A549 (cell line): ENCODE data around the gene LGALS7. TPM values are rescaled to one million over a fixed set of nuclear protein-coding genes. Genes with fewer than 3 reads are reported as not detected.
A peak's percentile ranks its signal among the peaks of the same experiment; 100 is the strongest.
"Not testable (repeated sequence)": the region's sequence is repeated elsewhere in the genome, so short reads cannot be mapped to it uniquely, and the experiment has no call there.

Experiments used
- ATAC-seq, 2 experiments: fragments of 200-7000 bp in 1 of 2; fragments of >200 bp in 1 of 2; cut with Nextera tagmentation in 1 of 2; cut with Tn5 transposase in 1 of 2; 3 replicates each; pipeline versions ENCODE4 v1.8.0 to v1.9.1; 2018 to 2020; ENCODE audit warnings: mild to moderate bottlenecking in 1 of 2, moderate library complexity in 1 of 2
- CTCF ChIA-PET: fragments of 300-600 bp; sonication (Branson Sonifier 250); formaldehyde crosslinking; extraction: SDS; loops from one replicate; lab custom pipeline; 2021; ENCODE audit warnings: antibody characterized with exemption, inconsistent platforms; lab: Yijun Ruan, JAX
- POLR2A ChIA-PET: fragments of 350-600 bp; formaldehyde crosslinking; extraction: SDS; loops from one replicate; lab custom pipeline; 2021; ENCODE audit warnings: antibody characterized with exemption, inconsistent platforms; lab: Yijun Ruan, JAX
- DNase-seq, 2 experiments: peaks; one replicate each; pipeline versions ENCODE4 v3.0.0 to v3.0.0-alpha.2; 2011 to 2016; ENCODE audit warnings: low read depth in 1 of 2, low spot score in 1 of 2
- FAIRE-seq: peaks from 2 replicates; lab custom pipeline; 2011; peaks lifted over from hg19 to GRCh38; lab: Jason Lieb, UNC
- H3K27ac ChIP-seq, 2 experiments: fragments of >200 bp; sonication (Bioruptor Twin); formaldehyde crosslinking; 3 replicates each; pipeline ENCODE4 v1.5.1; 2016 to 2017
- H3K4me1 ChIP-seq: fragments of >200 bp; sonication (Bioruptor Twin); formaldehyde crosslinking; 3 replicates; pipeline ENCODE4 v1.6.1; 2016
- H3K4me2 ChIP-seq: fragments of >200 bp; sonication (Bioruptor Twin); formaldehyde crosslinking; 3 replicates; pipeline ENCODE4 v1.6.1; 2016
- H3K4me3 ChIP-seq: fragments of >200 bp; sonication (Bioruptor Twin); formaldehyde crosslinking; 3 replicates; pipeline ENCODE4 v1.5.1; 2016
- H3K9me3 ChIP-seq: fragments of >200 bp; sonication (Bioruptor Twin); formaldehyde crosslinking; 3 replicates; pipeline ENCODE4 v1.6.1; 2016
- ATOH8 ChIP-seq: fragments of 250-450 bp; sonication (Bioruptor Pico); IDR thresholded peaks from 2 replicates; pipeline ENCODE4 v1.5.0; 2020; ENCODE audit warnings: low read depth, mild to moderate bottlenecking, moderate library complexity
- CTCF ChIP-seq: fragments of >200 bp; sonication (Bioruptor Twin); formaldehyde crosslinking; IDR thresholded peaks from 3 replicates; pipeline ENCODE4 v1.5.1; 2016
- EHMT2 ChIP-seq: fragments of 200-600 bp; sonication (generic); IDR thresholded peaks from 2 replicates; pipeline ENCODE4 v1.6.1; 2016; ENCODE audit warnings: antibody characterized with exemption, low read depth, mild to moderate bottlenecking, moderate library complexity
- ELK1 ChIP-seq: fragments of 150-350 bp; IDR thresholded peaks from 2 replicates; pipeline ENCODE4 v1.6.1; 2014; ENCODE audit warnings: low read depth, mild to moderate bottlenecking, low read length
- EP300 ChIP-seq, 2 experiments: fragments of >200 bp; sonication (Bioruptor Twin); formaldehyde crosslinking; IDR thresholded peaks; 2 replicates in 1 of 2; 3 replicates in 1 of 2; pipeline ENCODE4 v1.6.1; 2016 to 2017
- FOSB ChIP-seq: fragments of 250-450 bp; sonication (Bioruptor Pico); IDR thresholded peaks from 2 replicates; pipeline ENCODE4 v1.5.0; 2020; ENCODE audit warnings: mild to moderate bottlenecking, moderate library complexity
- FOXS1 ChIP-seq: fragments of 250-450 bp; sonication (Bioruptor Pico); IDR thresholded peaks from 2 replicates; pipeline ENCODE4 v1.5.0; 2020; ENCODE audit warnings: mild to moderate bottlenecking, moderate library complexity
- HES2 ChIP-seq: fragments of >200 bp; sonication (Bioruptor Twin); formaldehyde crosslinking; IDR thresholded peaks from 2 replicates; pipeline ENCODE4 v1.6.1; 2016
- HOXB5 ChIP-seq: fragments of 250-450 bp; sonication (Bioruptor Pico); IDR thresholded peaks from 2 replicates; pipeline ENCODE4 v1.5.0; 2020; ENCODE audit warnings: mild to moderate bottlenecking, moderate library complexity
- JUNB ChIP-seq: fragments of >200 bp; sonication (Bioruptor Twin); formaldehyde crosslinking; IDR thresholded peaks from 2 replicates; pipeline ENCODE4 v1.6.1; 2016
- KDM5A ChIP-seq: fragments of 200-600 bp; sonication (generic); IDR thresholded peaks from 2 replicates; pipeline ENCODE4 v1.6.1; 2016; ENCODE audit warnings: antibody characterized with exemption, mild to moderate bottlenecking
- MYC ChIP-seq: IDR thresholded peaks from 2 replicates; pipeline ENCODE4 v1.6.1; 2012; ENCODE audit warnings: mild to moderate bottlenecking, inconsistent platforms, low read length, improper control_type of control experiment, borderline replicate concordance
- NPAS2 ChIP-seq: fragments of 250-450 bp; sonication (Bioruptor Pico); IDR thresholded peaks from 2 replicates; pipeline ENCODE4 v1.8.0; 2022; ENCODE audit warnings: mild to moderate bottlenecking, moderate library complexity, borderline replicate concordance
- POLR2A ChIP-seq: IDR thresholded peaks from 2 replicates; pipeline ENCODE4 v1.6.1; 2012; ENCODE audit warnings: mild to moderate bottlenecking, low read length
- POLR2AphosphoS2 ChIP-seq: conservative IDR thresholded peaks from 2 replicates; pipeline ENCODE4 v1.6.1; 2012; ENCODE audit warnings: low read length, improper control_type of control experiment, inconsistent platforms
- RNF2 ChIP-seq: fragments of 200-600 bp; sonication (generic); IDR thresholded peaks from 2 replicates; pipeline ENCODE4 v1.6.1; 2016; ENCODE audit warnings: low read depth, mild to moderate bottlenecking, antibody characterized with exemption, moderate library complexity, borderline replicate concordance
- ZFP36 ChIP-seq: fragments of 450-650 bp; IDR thresholded peaks from 2 replicates; pipeline ENCODE4 v1.6.1; 2014; ENCODE audit warnings: borderline replicate concordance; ENCODE audit not compliant: partially characterized antibody
- ZNF302 ChIP-seq: fragments of 250-450 bp; sonication (Bioruptor Pico); IDR thresholded peaks from 2 replicates; pipeline ENCODE4 v1.9.0; 2021; ENCODE audit warnings: inconsistent platforms, mild to moderate bottlenecking, moderate library complexity
- WGBS: methylation state at CpG from one replicate; pipeline ENCODE4 v1.1.6; 2017; ENCODE audit errors: missing lambda C conversion rate; 5-methylcytosine and 5-hydroxymethylcytosine counted together
- polyA plus RNA-seq, 4 experiments: library from polyadenylated mRNA; depleted of rRNA in 3 of 4; stranded (reverse); fragments of >200 nt; fragmentation: RNase III in 1 of 4; extraction: RNeasy Plus Mini Kit Qiagen cat#74134 plus additional on column Dnase treatment in 1 of 4; gene quantifications; 2 replicates in 3 of 4; 3 replicates in 1 of 4; pipeline ENCODE4 v1.2.3, GENCODE V29; 2011 to 2017

Gene LGALS7
- polyA plus RNA-seq, 2 of the 4 experiments (the other 2 are of a cell fraction): not detected

GRCh38 chr19:38799104-38799503 is 25.8 kb upstream of the LGALS7 start (continued):
- TF ChIP-seq CTCF (no peak), POLR2A (no peak), NPAS2 (CRISPR knock-in tag) (no peak), MYC (no peak), ATOH8 (CRISPR knock-in tag) (no peak), POLR2AphosphoS2 (no peak)

- H3K27ac ChIP-seq, POLR2A ChIA-PET, FAIRE-seq, CTCF ChIA-PET, DNase-seq, ATAC-seq, H3K9me3 ChIP-seq, H3K4me2 ChIP-seq, H3K4me3 ChIP-seq: not testable (repeated sequence)
- peaks cover 20% of the 10 kb centered on the region for H3K4me1 ChIP-seq
- whole genome bisulfite sequencing: 93% methylated on average over 7 of the region's 33 CpGs
Observed at GRCh38 chr19:38797781-38798180, 24.5 kb upstream of the LGALS7 start.

- FAIRE-seq: peak; percentile 36
- Histone ChIP-seq H3K4me1 (peaks cover 20% of the 10 kb centered on the region), H3K9me3 (no peaks in the 10 kb centered on the region; the same call in 2 of the 3 replicates), H3K27ac (no peak overlapping the region), H3K4me3 (no peak overlapping the region), H3K4me2 (no peak overlapping the region)
- TF ChIP-seq FOXS1 (no peak), JUNB (no peak), EHMT2 (no peak), ZNF302 (CRISPR knock-in tag) (no peak), KDM5A (no peak), EP300 (IDR thresholded peaks at IDR 0.05) (no peak), RNF2 (no peak), HES2 (no peak), HOXB5 (CRISPR knock-in tag) (no peak)
- no peak for DNase-seq
- ATAC-seq: no peak
- CTCF ChIA-PET: interaction anchor here (1.0 kb wide), 1 partner anchor 51 kb away, joined by 3 read pairs; no protein-coding TSS in a partner anchor
- POLR2A ChIA-PET: no interaction called here
- 77% methylated on average over 2 of the region's 2 CpGs for WGBS
Observed at GRCh38 chr19:38796154-38796553, 22.8 kb upstream of the LGALS7 start.

- WGBS: 86% methylated on average over 4 of the region's 4 CpGs
- ATAC-seq: no peak
- H3K4me2 ChIP-seq: no peak overlapping the region
- TF ChIP-seq EHMT2: no peak
- no peak for TF ChIP-seq ELK1
- TF ChIP-seq ZFP36: no peak
- no peak for TF ChIP-seq FOSB (CRISPR knock-in tag)
- no peak for TF ChIP-seq EP300 (IDR thresholded peaks at IDR 0.05)
- ChIA-PET POLR2A (interaction anchor here (0.7 kb wide), 1 partner anchor 149 kb away, joined by 4 read pairs; no protein-coding TSS in a partner anchor), CTCF (interaction anchor here (0.9 to 1.2 kb wide), 2 partner anchors 21 to 134 kb away, joined by 3 to 4 read pairs; no protein-coding TSS in a partner anchor)
- DNase-seq: no peak
- H3K9me3 ChIP-seq: no peaks in the 10 kb centered on the region; the same call in 2 of the 3 replicates
- peaks cover 20% of the 10 kb centered on the region for H3K4me1 ChIP-seq
- H3K27ac ChIP-seq: no peak overlapping the region
- no peak for FAIRE-seq
- H3K4me3 ChIP-seq: no peak overlapping the region
Observed at GRCh38 chr19:38795549-38795948, 22.2 kb upstream of the LGALS7 start.
